Activated CD4-positive, alpha-beta T cell treated with anti-CD3 and anti-CD28 coated beads, Interleukin-2, amount 50 U/mL, for 24 hours (primary cell): Measurements from ENCODE around the gene SPECC1L.

Experiments used
- DNase-seq, 2 donors: peaks; one replicate each; pipeline ENCODE4 v3.0.0-alpha.2; 2020; ENCODE audit warnings: low read depth in 1 of 2, low spot score in 1 of 2

Gene SPECC1L

DNA sequence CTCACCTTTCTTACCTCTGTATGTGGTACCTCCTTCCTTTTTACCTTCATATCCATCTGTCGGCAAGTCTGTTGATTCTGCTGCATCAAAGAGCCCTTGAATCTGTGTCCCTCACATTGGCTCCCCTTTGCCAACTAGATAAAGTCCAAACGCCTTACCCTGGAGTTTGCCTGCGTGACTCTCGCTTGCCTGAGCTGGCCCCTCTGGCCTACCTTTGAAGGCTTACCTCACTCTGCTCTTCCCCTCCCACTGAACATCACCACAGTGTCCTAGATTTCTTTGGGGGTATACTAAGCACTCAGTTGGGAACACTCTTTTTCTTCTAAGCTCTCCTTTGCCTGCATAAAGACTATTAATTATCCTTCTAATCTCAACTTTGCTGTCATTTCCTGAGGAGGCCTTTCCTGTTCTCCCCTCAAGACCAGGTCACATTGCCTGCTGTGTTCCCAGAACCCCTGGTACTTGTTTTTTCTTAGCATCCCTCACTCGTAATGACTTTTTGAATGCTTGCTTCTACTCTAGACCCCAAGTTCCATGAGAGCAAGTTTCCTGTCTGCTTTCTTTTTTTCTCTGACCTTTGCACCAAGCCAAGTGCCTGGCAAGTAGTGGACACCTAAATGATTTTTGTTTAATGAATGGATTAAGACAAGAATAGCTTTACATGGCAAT is 89.0 kb downstream of the SPECC1L start:
- DNase-seq: no peak

DNA sequence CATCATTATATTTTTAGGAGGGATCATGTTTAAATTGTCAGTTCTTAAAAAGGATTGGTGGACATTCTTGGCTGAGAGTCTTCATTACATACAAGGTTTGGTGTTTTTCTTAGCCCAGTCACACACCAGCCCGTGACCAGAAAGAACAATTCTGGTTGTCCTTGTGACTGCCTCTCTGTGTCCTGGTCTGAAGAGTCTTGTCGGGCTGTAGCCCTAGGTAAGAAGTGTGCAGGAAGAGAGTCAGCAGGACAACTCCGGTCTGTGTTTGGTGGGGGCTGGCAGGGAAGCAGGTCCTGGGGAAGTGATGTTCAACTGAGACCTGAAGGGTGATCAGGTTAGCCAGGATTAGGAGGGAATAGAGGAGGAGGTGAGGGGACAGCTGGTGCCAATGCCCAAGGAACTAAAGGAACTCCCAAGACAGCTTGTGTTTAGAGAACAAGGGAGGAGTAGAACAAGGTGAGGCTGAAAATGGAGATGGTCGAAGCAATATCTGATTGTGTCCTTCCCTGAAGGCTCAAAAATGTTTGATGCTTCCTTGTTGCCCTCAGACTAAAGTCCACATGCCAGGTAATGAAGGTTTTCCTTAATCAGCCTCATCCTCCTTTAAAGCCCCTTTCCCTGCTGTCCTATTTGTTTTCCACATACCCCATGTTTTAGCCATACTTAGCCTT is 91.5 kb downstream of the SPECC1L start:
- DNase-seq: no peak

GRCh38 chr22:24363243-24363642 is 92.6 kb downstream of the SPECC1L start:
- DNase-seq: no peak

GRCh38 chr22:24366701-24367100 is 96.1 kb downstream of the SPECC1L start:
- no peak for DNase-seq

GRCh38 chr22:24367841-24368240 is 97.2 kb downstream of the SPECC1L start:
- DNase-seq: no peak

DNA sequence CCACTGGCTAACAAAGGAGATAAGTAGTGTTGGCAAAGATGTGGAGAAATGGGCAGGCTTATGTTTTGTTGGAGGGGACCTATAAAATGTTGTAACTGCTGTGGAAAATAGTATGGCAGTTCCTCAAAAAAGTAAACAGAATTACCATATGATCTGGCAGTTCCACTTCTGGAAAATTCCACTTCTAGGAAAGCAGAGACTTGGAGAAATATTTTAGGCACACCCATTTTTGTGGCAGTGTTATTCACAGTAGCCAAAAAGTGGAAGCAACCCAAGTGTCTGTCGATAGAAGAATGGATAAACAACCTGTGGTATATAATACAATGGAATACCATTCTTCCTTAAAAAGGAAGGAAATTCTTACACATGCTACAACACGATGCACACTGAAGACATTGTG is 99.8 kb downstream of the SPECC1L start:
- no peak for DNase-seq

DNA sequence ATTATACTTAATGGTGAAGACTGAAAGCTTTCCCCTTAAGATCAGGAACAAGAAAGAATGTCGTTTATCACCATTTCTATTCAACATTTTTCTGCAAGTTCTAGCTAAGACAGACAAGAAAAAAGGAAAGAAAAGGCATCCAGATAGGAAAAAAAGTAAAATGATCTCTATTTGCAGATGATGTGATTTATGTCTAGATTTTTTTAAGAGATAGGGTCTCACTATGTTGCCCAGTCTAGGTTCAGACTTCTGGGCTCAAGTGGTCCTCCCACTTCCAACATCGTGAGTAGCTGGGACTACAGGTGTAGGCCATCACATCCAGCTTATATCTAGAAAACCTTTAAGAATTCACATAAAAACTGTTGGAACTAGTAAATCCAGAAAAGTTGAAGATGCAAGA is 105.4 kb downstream of the SPECC1L start:
- DNase-seq: no peak

- no peak for DNase-seq
Observed at GRCh38 chr22:24376586-24376985, 106.0 kb downstream of the SPECC1L start.

DNA sequence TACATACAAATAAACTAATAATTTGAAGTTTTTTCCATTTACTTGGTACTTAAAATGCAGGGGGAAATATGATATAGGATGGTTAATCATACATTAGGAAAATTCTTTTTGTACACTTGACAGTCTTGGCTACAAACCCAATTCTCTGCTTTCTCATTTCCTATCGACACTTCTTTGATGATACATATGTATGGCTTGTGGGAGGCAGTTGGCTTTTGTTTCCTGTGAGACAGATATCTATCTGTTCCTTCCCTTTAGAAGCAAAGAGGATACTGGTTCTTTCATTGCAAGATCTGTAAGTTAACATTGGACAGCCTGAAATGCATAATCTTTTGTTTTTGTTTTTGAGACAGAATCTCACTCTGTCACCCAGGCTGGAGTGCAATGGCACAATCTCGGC is 108.9 kb downstream of the SPECC1L start:
- no peak for DNase-seq

- no peak for DNase-seq
Observed at GRCh38 chr22:24380220-24380904, 109.7 kb downstream of the SPECC1L start.

GRCh38 chr22:24380905-24381230 is 110.2 kb downstream of the SPECC1L start:
- no peak for DNase-seq

GRCh38 chr22:24383061-24383460 is 112.4 kb downstream of the SPECC1L start:
- DNase-seq: no peak

- no peak for DNase-seq
Observed at GRCh38 chr22:24384131-24384530, 113.5 kb downstream of the SPECC1L start.

DNA sequence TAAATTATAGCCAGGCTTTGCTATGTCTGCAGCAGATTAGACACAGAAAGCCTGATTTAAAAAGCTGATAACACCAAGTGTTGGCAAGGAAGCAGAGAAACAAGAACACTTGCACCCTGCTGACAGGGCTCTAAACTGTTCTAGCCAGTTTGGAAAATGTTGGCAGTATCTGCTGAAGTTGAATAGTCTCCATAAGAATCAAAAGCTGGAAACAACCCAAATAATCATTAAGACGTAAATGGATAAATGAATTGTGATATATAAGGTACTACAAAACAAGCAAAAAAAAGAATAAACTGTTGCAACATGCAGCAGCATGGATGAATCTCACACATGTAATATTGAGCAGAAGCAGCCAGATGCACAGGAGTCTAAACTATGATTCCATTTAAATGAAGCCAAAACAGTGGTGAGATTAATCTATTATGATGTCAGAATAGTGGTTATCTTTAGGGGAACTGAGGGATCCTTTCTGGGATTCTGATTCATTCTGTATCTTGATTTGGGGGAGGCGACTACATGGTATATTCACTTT is 116.4 kb downstream of the SPECC1L start:
- no peak for DNase-seq

DNA sequence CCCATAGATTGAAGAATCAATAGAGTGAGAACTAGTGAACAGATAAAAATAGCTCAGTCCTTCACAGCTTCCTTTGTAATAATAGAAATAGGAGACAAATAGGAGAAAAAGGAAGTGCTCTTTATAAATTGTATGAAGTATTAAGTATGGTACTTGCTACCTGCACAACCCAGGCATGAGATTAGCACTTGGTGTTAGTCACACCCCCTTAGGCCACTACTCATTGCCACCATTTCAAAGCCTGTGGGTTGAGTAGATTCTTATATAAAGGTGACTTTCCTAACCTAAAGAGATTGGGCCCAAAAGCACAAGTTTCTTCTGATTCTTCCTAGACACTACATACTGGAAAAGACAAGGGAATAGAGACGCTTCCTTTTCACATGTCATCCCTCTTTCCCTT is 119.0 kb downstream of the SPECC1L start:
- no peak for DNase-seq

DNA sequence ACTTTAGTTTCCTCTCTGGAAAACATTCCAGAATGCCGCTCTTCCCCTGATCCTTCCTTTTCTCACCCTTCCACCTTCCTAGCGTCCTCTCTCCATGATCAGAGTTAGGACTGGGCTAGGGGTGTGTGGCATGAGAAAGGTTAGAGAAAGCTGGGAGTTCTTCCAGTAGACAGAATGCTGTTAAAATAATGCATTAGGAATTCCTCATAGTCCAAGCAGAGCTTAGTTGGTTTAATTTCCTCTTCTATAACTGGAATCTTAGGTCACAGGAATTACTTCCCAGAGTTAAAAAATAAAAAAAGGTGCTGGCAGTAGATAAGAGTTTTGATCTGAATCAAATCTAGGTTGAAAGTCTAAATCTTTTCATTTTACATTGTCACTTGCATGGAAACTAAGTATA is 119.5 kb downstream of the SPECC1L start:
- no peak for DNase-seq

- DNase-seq: no peak
Observed at GRCh38 chr22:24390576-24390975, 119.9 kb downstream of the SPECC1L start.

DNA sequence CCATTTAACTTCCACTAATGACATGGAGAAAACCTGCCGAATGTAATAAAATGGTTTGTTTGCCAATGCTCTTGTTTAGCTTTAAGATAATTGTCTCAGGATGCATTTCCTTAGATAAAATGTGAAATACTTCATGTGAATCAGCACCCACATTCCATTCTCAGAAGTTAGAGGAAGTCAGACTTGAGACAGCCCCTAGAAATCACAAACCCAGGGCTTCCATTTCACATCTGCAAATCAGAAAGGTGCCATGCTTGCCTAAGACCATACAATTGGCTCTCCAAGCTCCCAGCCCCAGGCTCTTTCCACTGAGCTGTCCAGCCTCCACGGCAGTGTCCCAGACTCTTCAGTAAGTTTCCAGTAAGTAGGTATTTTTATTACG is 121.2 kb downstream of the SPECC1L start:
- DNase-seq: no peak

GRCh38 chr22:24392218-24392931 is 121.7 kb downstream of the SPECC1L start:
- DNase-seq: no peak

DNA sequence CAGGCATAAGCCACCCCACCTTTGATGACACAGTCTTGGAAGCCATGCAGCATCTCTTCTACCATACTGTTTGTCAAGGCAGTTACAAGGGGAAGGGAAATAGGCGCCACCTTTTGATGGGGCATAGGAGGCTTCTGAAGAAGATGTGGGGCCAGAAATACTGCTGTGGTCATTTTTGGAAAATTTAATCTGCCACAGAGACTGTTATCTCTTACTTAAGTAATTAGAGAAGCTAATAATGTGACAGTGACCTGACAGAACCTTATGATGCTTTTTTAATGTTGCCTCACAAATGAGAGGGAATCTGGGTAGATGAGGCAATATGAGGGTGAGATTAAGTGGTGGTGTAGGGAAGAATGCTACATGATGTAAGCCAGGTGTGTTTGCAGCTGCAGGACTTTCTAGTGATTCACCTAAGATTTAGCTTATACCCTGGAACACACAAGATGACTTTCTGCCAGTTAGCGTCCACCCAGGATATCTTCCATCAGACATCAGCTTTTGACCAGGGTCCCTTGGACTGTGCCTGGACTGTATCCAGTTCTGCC is 122.5 kb downstream of the SPECC1L start:
- DNase-seq: no peak

DNA sequence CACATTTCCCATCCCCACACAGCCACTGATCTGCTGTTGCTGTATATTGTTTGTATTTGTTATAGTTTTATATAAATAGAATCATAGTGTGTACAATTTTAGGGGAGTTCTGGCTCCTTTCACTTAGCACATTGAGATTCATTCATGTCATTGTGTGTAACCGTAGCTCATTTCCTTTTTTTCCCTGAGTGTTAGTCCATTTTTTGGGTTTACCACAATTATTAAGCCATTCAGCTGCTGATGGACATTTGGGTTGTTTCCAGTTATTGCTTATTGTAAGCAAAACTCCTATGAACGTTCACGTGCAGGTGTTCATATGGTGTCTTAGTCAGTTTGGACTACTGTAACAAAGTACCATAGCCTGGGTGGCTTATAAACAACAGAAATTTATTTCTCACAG is 123.2 kb downstream of the SPECC1L start:
- DNase-seq: no peak
